CD14-positive monocyte (primary cell): ENCODE data around the gene PI4K2A. TPM values are rescaled to one million over a fixed set of nuclear protein-coding genes. Genes with fewer than 3 reads are reported as not detected.
A peak's percentile ranks its signal among the peaks of the same experiment; 100 is the strongest.
"Not testable (repeated sequence)": the region's sequence is repeated elsewhere in the genome, so short reads cannot be mapped to it uniquely, and the experiment has no call there.

Experiments
- DNase-seq, 3 donors: peaks; one replicate each; pipeline ENCODE4 v3.0.0-alpha.2; 2011 to 2022
- H2AFZ ChIP-seq: 2 replicates; pipeline ENCODE4 v1.6.0; 2012; ENCODE audit warnings: mild to moderate bottlenecking, low read depth, low read length, inconsistent platforms; ENCODE audit not compliant: insufficient read depth, poor library complexity, severe bottlenecking
- H3K27ac ChIP-seq, 2 donors: 1 replicate in 1 of 2; 2 replicates in 1 of 2; pipeline ENCODE4 v1.5.1; 2012 to 2013; ENCODE audit warnings: low read length in 2 of 2, control low read depth in 1 of 2, inconsistent platforms in 1 of 2, low read depth in 1 of 2, mild to moderate bottlenecking in 1 of 2
- H3K27me3 ChIP-seq, 2 donors: one replicate each; pipeline versions ENCODE4 v1.6.0 to v1.6.1; 2011 to 2013; ENCODE audit warnings: low read length in 2 of 2; ENCODE audit not compliant: control insufficient read depth in 2 of 2, insufficient read depth in 2 of 2
- H3K36me3 ChIP-seq, 2 donors: replicated peaks in 1 of 2; 1 replicate in 1 of 2; 2 replicates in 1 of 2; pipeline versions ENCODE4 v1.5.1 to v1.6.1; 2012 to 2013; ENCODE audit warnings: low read length in 2 of 2, control low read depth in 1 of 2, inconsistent platforms in 1 of 2, mild to moderate bottlenecking in 1 of 2; ENCODE audit not compliant: insufficient read depth in 2 of 2, control insufficient read depth in 1 of 2
- H3K4me1 ChIP-seq, 2 donors: 1 replicate in 1 of 2; 2 replicates in 1 of 2; pipeline versions ENCODE4 v1.5.1 to v1.6.1; 2012 to 2013; ENCODE audit warnings: low read length in 2 of 2, control low read depth in 1 of 2, inconsistent platforms in 1 of 2, mild to moderate bottlenecking in 1 of 2, moderate library complexity in 1 of 2; ENCODE audit not compliant: insufficient read depth in 2 of 2, control insufficient read depth in 1 of 2
- H3K4me2 ChIP-seq: replicated peaks from 2 replicates; pipeline ENCODE3; 2012; ENCODE audit warnings: low read length, moderate library complexity, mild to moderate bottlenecking; ENCODE audit not compliant: poor library complexity, severe bottlenecking; ENCODE audit errors: extremely low read depth
- H3K4me3 ChIP-seq, 3 experiments: fragments of 200-600 bp in 1 of 3; sonication (generic) in 1 of 3; replicated peaks in 1 of 3; 1 replicate in 2 of 3; 2 replicates in 1 of 3; pipeline ENCODE4 v1.5.1; 2011 to 2013; ENCODE audit warnings: low read length in 3 of 3, mild to moderate bottlenecking in 3 of 3, control low read depth in 2 of 3, low read depth in 2 of 3, inconsistent platforms in 1 of 3, moderate library complexity in 1 of 3
- H3K79me2 ChIP-seq: 2 replicates; pipeline ENCODE4 v1.6.0; 2012; ENCODE audit warnings: mild to moderate bottlenecking, control low read depth, inconsistent platforms, low read length, moderate library complexity; ENCODE audit not compliant: insufficient read depth
- H3K9ac ChIP-seq: 2 replicates; pipeline ENCODE4 v1.6.0; 2017; ENCODE audit warnings: low read length, mild to moderate bottlenecking; ENCODE audit not compliant: insufficient read depth, poor library complexity, severe bottlenecking
- H3K9me3 ChIP-seq, 2 donors: replicated peaks in 1 of 2; 1 replicate in 1 of 2; 2 replicates in 1 of 2; pipeline versions ENCODE4 v1.5.1 to v1.6.1; 2012 to 2013; ENCODE audit warnings: low read length in 2 of 2, control low read depth in 1 of 2; ENCODE audit not compliant: control insufficient read depth in 1 of 2, insufficient read depth in 1 of 2
- H4K20me1 ChIP-seq: 2 replicates; pipeline ENCODE4 v1.6.0; 2012; ENCODE audit warnings: mild to moderate bottlenecking, low read length, control low read depth, moderate library complexity; ENCODE audit not compliant: insufficient read depth
- H3K27ac Mint-ChIP-seq, 7 donors: one replicate each; pipeline ENCODE4 v1.8.0; 2020; ENCODE audit warnings: mild to moderate bottlenecking in 7 of 7, mixed read lengths in 7 of 7, moderate library complexity in 6 of 7, inconsistent platforms in 2 of 7
- H3K27me3 Mint-ChIP-seq, 3 donors: one replicate each; pipeline ENCODE4 v1.8.0; 2021 to 2022; ENCODE audit warnings: low read depth in 3 of 3, mild to moderate bottlenecking in 3 of 3, mixed read lengths in 3 of 3, moderate library complexity in 3 of 3, inconsistent platforms in 1 of 3
- H3K36me3 Mint-ChIP-seq, 2 donors: one replicate each; pipeline ENCODE4 v1.8.0; 2020; ENCODE audit warnings: mixed read lengths in 2 of 2, inconsistent platforms in 1 of 2, mild to moderate bottlenecking in 1 of 2
- H3K4me1 Mint-ChIP-seq: one replicate; pipeline ENCODE4 v1.8.0; 2020; ENCODE audit warnings: mild to moderate bottlenecking, mixed read lengths
- H3K4me3 Mint-ChIP-seq, 2 donors: one replicate each; pipeline ENCODE4 v1.8.0; 2020; ENCODE audit warnings: mild to moderate bottlenecking in 2 of 2, mixed read lengths in 2 of 2, moderate library complexity in 1 of 2
- H3K9me3 Mint-ChIP-seq, 7 donors: one replicate each; pipeline ENCODE4 v1.8.0; 2020 to 2022; ENCODE audit warnings: mixed read lengths in 7 of 7, mild to moderate bottlenecking in 6 of 7, moderate library complexity in 6 of 7, inconsistent platforms in 2 of 7
- WGBS: methylation state at CpG from one replicate; pipeline ENCODE4 v1.1.5; 2013; ENCODE audit warnings: missing lambda C conversion rate; ENCODE audit not compliant: insufficient coverage; 5-methylcytosine and 5-hydroxymethylcytosine counted together
- intact Hi-C, 2 donors: fragments of 100-400 bp; cut with micrococcal nuclease; formaldehyde crosslinking; loops; one replicate each; pipeline versions ENCODE4 v1.15.0 to v1.15.1; 2023
- polyA plus RNA-seq, 3 donors: library from polyadenylated mRNA; depleted of rRNA in 1 of 3; unstranded in 2 of 3; stranded (reverse) in 1 of 3; fragments of 300-500 nt in 2 of 3; fragments of >200 nt in 1 of 3; fragmentation: Illumina TruSeq in 2 of 3; gene quantifications; 1 replicate in 2 of 3; 2 replicates in 1 of 3; pipeline ENCODE4 v1.2.3, GENCODE V29; 2012 to 2021
- TF ChIP-seq, protein P1 (sequence below): fragments of 200-600 bp; IDR thresholded peaks from one replicate; pipeline ENCODE4 v1.8.0; 2022; ENCODE audit warnings: antibody characterized with exemption, mild to moderate bottlenecking

The PI4K2A gene
- polyA plus RNA-seq, 3 donors, result 5.8 to 16.4 (median 6.7) TPM

DNA sequence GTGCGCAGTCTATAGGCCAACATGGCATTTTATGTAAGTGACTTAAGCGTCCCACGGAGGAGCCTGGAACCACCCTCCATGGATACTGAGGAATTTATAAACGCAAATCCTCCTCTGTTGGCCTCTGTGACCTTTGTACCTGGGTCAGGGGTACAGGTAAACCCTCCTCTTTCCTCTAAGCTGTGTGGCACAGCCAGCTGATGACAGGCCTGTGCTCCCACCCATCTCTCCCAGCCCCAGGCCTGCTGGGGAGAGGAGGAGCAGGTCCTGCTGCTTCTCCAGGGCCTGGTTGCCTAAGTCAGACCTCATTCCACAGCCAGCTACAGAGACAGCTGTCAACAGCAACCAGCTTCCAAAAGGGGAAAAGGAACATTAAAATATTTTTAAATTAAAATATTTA lies 41.6 kb downstream of the PI4K2A start:
- Histone ChIP-seq H3K4me1 (peaks cover 34 to 48% of the 10 kb centered on the region in 2 donors), H3K79me2 (no peaks in the 10 kb centered on the region), H3K9ac (no peak overlapping the region), H3K27me3 (no peaks in the 10 kb centered on the region), H3K36me3 (no peaks in the 10 kb centered on the region), H4K20me1 (no peaks in the 10 kb centered on the region), H3K4me2 (no peak overlapping the region), H2AFZ (no peak overlapping the region), H3K27ac (no peak overlapping the region), H3K9me3 (no peaks in the 10 kb centered on the region), H3K4me3 (no peak overlapping the region)
- Mint-ChIP-seq H3K27ac (no peak overlapping the region), H3K36me3 (peaks cover 4 to 13% of the 10 kb centered on the region in 2 donors), H3K4me3 (peak overlapping the region in 1 of 2 donors; percentile 41), H3K27me3 (peaks cover 0 to 2% (median 1%) of the 10 kb centered on the region in 3 donors), H3K9me3 (no peaks in the 10 kb centered on the region), H3K4me1 (peaks cover 39% of the 10 kb centered on the region)
- intact Hi-C loops, result loop anchor here in 1 of 2 donors (10.0 kb wide), 1 partner anchor 937 kb away; no protein-coding TSS in a partner anchor
- WGBS, result 100% methylated on average over 4 of the region's 4 CpGs
- no peak for DNase-seq
- TF ChIP-seq, protein P1, sequence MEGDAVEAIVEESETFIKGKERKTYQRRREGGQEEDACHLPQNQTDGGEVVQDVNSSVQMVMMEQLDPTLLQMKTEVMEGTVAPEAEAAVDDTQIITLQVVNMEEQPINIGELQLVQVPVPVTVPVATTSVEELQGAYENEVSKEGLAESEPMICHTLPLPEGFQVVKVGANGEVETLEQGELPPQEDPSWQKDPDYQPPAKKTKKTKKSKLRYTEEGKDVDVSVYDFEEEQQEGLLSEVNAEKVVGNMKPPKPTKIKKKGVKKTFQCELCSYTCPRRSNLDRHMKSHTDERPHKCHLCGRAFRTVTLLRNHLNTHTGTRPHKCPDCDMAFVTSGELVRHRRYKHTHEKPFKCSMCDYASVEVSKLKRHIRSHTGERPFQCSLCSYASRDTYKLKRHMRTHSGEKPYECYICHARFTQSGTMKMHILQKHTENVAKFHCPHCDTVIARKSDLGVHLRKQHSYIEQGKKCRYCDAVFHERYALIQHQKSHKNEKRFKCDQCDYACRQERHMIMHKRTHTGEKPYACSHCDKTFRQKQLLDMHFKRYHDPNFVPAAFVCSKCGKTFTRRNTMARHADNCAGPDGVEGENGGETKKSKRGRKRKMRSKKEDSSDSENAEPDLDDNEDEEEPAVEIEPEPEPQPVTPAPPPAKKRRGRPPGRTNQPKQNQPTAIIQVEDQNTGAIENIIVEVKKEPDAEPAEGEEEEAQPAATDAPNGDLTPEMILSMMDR, result no peak

- Mint-ChIP-seq H3K4me1 (peaks cover 39% of the 10 kb centered on the region), H3K9me3 (no peaks in the 10 kb centered on the region), H3K36me3 (peaks cover 0 to 4% of the 10 kb centered on the region in 2 donors), H3K4me3 (peak overlapping the region in 1 of 2 donors; percentile 58), H3K27me3 (peaks cover 0 to 2% (median 1%) of the 10 kb centered on the region in 3 donors), H3K27ac (peak overlapping the region; percentile 37 to 83 (median 69))
- Histone ChIP-seq H3K27ac (peak overlapping the region; percentile 39), H3K79me2 (no peaks in the 10 kb centered on the region), H3K9me3 (no peaks in the 10 kb centered on the region), H3K4me1 (peaks cover 42 to 57% of the 10 kb centered on the region in 2 donors), H4K20me1 (no peaks in the 10 kb centered on the region), H3K36me3 (no peaks in the 10 kb centered on the region), H3K4me3 (peak overlapping the region in 1 of 3 experiments; percentile 11), H3K27me3 (no peaks in the 10 kb centered on the region), H3K9ac (no peak overlapping the region), H3K4me2 (peak overlapping the region; percentile 34), H2AFZ (no peak overlapping the region)
- DNase-seq, result peak in 2 of 3 donors; percentile 50 to 52
- TF ChIP-seq, protein P1, result no peak
- 47% methylated on average over 4 of the region's 9 CpGs for WGBS
- intact Hi-C loops, result loop anchor here in 1 of 2 donors (10.0 kb wide), 1 partner anchor 939 kb away; no protein-coding TSS in a partner anchor
These were observed 43.3 kb downstream of the PI4K2A start for GRCh38 chr10:97683556-97684367.

DNA sequence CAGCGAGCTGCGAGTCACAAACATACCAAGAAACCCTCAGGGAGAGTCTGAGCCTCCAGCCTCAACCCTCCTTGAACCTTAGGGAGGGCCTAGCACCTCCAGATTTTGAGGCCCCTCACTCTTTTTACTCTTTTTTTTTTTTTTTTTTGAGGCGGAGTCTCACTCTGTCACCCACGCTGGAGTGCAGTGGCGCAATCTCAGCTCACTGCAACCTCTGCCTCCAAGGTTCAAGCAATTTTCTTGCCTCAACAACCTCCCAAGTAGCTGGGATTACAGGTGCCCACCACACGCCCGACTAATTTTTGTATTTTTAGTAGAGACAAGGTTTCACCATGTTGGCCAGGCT lies 43.9 kb downstream of the PI4K2A start:
- no CpG with 5 or more reads among the region's 7 CpGs for WGBS
- H3K4me3 Mint-ChIP-seq, result peak overlapping the region; percentile 7 to 58
- peaks cover 48 to 63% of the 10 kb centered on the region in 2 donors for H3K4me1 ChIP-seq

More for the DNA sequence above, 43.9 kb downstream of the PI4K2A start:
- not testable (repeated sequence) for H3K9me3 Mint-ChIP-seq, DNase-seq, H4K20me1 ChIP-seq, H3K27me3 Mint-ChIP-seq, H3K4me3 ChIP-seq, H3K79me2 ChIP-seq, H2AFZ ChIP-seq, H3K36me3 Mint-ChIP-seq, H3K9ac ChIP-seq, H3K27me3 ChIP-seq, H3K36me3 ChIP-seq, H3K9me3 ChIP-seq
- Histone ChIP-seq H3K27ac (peak overlapping the region in 1 of 2 donors; percentile 10), H3K4me2 (peak overlapping the region; percentile 91)
- Mint-ChIP-seq H3K4me1 (peaks cover 43% of the 10 kb centered on the region), H3K27ac (peak overlapping the region in 4 of 7 donors; percentile 35 to 75 (median 65))
- intact Hi-C loops, result loop anchor here in 1 of 2 donors (10.0 kb wide), 1 partner anchor 940 kb away; no protein-coding TSS in a partner anchor
